ENCODE data around the gene TTBK1.

TTBK1 gene

DNA sequence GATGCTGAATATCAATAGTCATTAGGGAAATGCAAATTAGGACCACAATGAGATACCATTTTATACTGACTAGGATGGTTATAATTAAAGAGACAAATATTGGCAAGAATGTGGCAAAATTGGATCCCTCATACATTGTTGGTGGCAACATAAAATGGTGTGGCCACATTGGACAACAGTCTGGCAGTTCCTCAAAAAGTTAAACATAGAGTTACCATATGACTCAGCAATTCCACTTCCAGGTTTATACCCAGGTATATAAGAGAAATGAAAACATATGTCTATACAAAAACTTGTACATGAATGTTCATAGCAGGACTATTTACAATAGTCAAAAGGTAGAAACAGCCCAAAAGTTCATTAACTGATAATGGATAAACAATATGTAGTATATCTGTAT lies 67.3 kb downstream of the TTBK1 start:
- H3K27ac ChIP-seq, result no peak overlapping the region
- TF ChIP-seq ZFX (IDR thresholded peaks at IDR 0.05), result no peak
- TF ChIP-seq, protein P1, sequence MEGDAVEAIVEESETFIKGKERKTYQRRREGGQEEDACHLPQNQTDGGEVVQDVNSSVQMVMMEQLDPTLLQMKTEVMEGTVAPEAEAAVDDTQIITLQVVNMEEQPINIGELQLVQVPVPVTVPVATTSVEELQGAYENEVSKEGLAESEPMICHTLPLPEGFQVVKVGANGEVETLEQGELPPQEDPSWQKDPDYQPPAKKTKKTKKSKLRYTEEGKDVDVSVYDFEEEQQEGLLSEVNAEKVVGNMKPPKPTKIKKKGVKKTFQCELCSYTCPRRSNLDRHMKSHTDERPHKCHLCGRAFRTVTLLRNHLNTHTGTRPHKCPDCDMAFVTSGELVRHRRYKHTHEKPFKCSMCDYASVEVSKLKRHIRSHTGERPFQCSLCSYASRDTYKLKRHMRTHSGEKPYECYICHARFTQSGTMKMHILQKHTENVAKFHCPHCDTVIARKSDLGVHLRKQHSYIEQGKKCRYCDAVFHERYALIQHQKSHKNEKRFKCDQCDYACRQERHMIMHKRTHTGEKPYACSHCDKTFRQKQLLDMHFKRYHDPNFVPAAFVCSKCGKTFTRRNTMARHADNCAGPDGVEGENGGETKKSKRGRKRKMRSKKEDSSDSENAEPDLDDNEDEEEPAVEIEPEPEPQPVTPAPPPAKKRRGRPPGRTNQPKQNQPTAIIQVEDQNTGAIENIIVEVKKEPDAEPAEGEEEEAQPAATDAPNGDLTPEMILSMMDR (conservative IDR thresholded peaks at IDR 0.05), result no peak

DNA sequence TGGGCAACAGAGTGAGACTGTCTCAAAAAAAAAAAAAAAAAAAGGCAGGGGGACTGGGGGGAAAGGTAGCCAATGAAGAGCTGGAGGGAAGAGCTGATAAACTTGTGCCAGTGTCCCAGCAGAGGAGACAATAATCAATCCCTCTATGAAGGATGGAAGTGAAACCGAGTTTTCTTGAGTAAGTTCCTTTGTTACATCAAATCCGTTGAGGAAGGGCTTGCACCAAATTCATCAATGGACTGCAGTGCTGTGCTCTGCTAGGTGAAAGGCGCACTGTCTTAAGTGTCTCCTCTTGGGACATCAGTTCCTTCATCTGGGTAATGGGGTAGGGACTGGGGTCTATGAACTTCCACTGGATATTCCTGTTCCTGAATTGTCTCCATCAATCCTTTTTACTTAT lies 68.4 kb downstream of the TTBK1 start:
- no peak overlapping the region for H3K27ac ChIP-seq
- TF ChIP-seq, protein P1 (conservative IDR thresholded peaks at IDR 0.05), result no peak
- no peak for TF ChIP-seq ZFX (IDR thresholded peaks at IDR 0.05)

DNA sequence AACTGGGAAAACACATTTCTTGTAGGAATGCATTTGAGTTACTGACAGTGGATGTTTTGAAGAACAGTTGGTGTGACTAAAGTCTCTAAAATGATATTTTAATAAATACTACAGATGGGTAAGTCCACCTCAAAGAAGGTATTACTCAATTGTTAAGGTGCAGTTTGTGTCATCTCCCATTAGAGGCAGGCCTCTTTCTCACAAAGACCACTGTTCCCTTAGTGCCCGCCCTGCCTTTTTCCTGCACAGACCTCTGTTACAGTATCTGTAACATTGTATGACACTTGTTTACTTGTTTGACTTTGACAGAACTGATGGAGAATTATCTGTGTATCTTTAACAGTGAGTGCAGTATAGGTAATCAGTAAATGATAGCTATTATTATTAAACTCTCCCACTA lies 70.5 kb downstream of the TTBK1 start:
- no peak overlapping the region for H3K27ac ChIP-seq
- TF ChIP-seq, protein P1 (conservative IDR thresholded peaks at IDR 0.05), result no peak
- no peak for TF ChIP-seq ZFX (IDR thresholded peaks at IDR 0.05)

DNA sequence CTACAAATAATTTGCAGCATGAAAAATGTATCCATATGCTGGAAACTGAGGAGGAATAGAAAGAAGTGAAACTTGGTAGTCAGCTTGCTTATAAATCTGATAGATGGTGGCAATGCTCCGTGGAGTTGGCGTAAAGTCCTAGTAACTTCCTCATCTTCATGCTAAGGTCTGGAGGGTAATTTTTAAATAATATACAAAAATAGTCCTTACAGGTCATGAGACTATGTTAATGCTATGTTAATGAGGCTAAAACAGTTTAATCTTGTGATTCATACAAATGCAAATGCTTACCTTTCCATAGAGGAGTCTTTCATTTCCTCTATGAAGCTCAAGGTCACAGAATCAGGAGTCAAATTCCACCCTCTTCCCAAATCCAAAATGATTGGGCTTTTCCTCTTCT lies 74.7 kb downstream of the TTBK1 start:
- no peak for TF ChIP-seq ZFX (IDR thresholded peaks at IDR 0.05)
- TF ChIP-seq, protein P1 (conservative IDR thresholded peaks at IDR 0.05), result no peak
- H3K27ac ChIP-seq, result no peak overlapping the region

DNA sequence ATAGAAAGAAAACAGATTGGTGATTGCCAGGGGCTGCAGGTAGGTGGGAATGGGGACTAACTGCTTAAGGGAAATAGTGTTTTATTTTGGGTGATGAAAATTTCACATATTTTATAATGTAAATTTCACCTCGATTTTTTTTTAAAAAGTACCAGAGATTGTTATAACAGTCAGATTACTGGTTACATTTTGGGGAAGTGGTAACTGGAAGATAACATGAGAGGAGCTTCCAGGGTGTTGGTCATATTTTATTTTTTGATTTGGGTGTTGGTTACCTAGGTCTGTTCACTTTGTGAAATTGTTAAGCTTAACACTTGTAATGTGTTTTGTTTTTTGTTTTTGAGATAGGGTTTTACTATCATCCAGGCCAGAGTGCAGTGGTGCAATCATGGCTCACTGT lies 82.6 kb downstream of the TTBK1 start:
- H3K27ac ChIP-seq, result no peak overlapping the region
- TF ChIP-seq ZFX (IDR thresholded peaks at IDR 0.05), result no peak
- TF ChIP-seq, protein P1 (conservative IDR thresholded peaks at IDR 0.05), result no peak

DNA sequence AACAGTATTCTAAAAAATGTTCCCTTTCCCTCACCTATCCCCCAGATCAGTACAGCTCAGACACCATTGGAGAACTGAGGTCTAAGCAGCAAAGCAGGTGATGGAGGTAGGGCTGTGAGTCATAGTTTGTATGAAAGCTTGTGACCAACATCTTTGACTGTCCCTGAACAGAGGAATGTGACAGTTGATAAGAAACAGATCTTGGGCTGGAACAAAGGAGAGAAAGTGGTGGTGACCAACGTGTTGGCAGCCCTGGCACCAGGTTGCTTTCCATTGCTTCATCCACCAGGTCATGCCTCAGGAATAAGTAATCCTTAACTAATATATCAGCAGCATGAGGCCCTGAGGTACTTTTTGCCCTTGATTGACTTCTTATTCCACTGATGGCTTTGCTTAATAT lies 85.2 kb downstream of the TTBK1 start:
- TF ChIP-seq, protein P1 (conservative IDR thresholded peaks at IDR 0.05), result no peak
- no peak for TF ChIP-seq ZFX (IDR thresholded peaks at IDR 0.05)
- no peak overlapping the region for H3K27ac ChIP-seq

DNA sequence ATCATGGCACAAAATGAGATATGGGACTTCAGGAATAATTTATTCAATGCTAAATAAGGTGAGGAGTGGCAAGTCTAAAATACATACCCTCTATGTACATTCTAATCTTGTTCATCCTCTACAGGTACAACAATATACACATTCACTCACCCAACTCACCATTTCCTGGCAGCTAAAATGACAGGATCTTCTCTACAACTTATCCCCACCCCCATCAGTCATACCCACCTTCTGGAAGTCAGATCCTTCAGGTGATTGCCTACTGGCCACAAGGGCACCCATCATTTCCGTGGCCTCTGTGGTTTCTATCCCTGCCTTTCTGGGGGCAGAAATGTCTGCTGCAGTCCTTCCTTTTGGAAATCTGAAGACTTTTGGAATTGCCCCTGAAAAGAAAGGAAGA lies 88.2 kb downstream of the TTBK1 start:
- no peak for TF ChIP-seq ZFX (IDR thresholded peaks at IDR 0.05)
- no peak overlapping the region; the same call in 1 of the 2 replicates for H3K27ac ChIP-seq

DNA sequence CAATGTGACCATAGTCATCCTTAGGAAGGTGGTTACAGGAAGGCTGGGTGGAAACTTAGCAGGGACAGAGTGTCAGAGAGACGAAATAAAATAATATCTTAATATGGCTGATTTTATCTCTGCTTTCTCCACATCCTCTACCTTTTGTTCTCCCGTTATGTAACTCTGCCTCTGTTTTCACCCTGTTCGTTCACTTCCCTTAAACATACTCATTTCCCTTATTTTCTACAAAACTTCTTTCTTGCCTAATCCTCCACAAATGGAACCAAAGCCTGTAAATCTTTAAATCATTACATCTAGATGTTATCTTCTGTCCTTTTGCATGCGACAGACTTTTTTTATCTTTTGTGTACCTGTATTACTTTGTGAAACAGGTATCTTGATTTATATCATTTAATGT lies 88.6 kb downstream of the TTBK1 start:
- TF ChIP-seq, protein P1 (conservative IDR thresholded peaks at IDR 0.05), result no peak
- TF ChIP-seq ZFX (IDR thresholded peaks at IDR 0.05), result no peak
- no peak overlapping the region; the same call in 1 of the 2 replicates for H3K27ac ChIP-seq
